Measurements from ENCODE around the gene UBALD2. TPM values are rescaled to one million over a fixed set of nuclear protein-coding genes. Genes with fewer than 3 reads are reported as not detected.

Gene UBALD2
- polyA plus RNA-seq, 2 of the 4 experiments (the other 2 are of a cell fraction): 12.8 to 21.5 TPM

DNA sequence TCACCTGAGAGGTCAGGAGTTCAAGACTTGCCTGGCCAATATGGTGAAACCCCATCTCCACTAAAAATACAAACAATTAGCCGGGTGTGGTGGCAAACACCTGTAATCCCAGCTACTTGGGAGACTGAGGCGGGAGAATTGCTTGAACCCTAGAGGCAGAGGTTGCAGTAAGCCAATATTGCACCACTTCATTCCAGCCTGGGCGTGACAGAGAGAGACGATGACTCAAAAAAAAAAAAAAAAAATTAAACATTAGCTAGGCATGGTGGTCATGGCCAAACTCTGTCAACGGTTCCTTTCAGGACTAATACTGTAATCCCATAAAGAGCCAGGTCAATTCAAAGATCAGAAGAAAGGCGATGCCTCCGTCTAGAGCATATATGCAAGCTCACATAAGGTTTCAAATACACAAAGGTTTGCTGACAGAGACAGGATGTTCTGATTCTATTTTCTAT lies 27.3 kb upstream of the UBALD2 start:
- Histone ChIP-seq H3K4me2 (peak overlapping the region; percentile 81), H3K27ac (peak overlapping the region; percentile 8 to 71; a peak in 4 of 6 replicates), H3K4me1 (peaks cover 38% of the 10 kb centered on the region), H3K4me3 (no peak overlapping the region), H3K9me3 (no peaks in the 10 kb centered on the region)
- FAIRE-seq (no peak), ATAC-seq (peak in 1 of 2 experiments; percentile 49; a peak in 4 of 6 replicates), DNase-seq (ENCODE audit: low read depth in 1 of 2, low spot score in 1 of 2) (peak in 1 of 2 experiments; percentile 54)
- no peak; the same call in 1 of the 2 replicates for TF ChIP-seq FOSL2 (IDR thresholded peaks at IDR 0.05)
- peak; percentile 73 for TF ChIP-seq FOSL2 (CRISPR knock-in tag; IDR thresholded peaks at IDR 0.05)
- TF ChIP-seq CEBPB (IDR thresholded peaks at IDR 0.05): peak; percentile 60 to 86; a peak in 3 of 4 replicates
- TF ChIP-seq CTCF (IDR thresholded peaks at IDR 0.05): no peak
- 14% methylated on average over 7 of the region's 7 CpGs for WGBS (ENCODE audit: missing lambda C conversion rate)
- ChIA-PET POLR2A (interaction anchor here (0.6 to 1.3 kb wide), 5 partner anchors 14 to 333 kb away, joined by 3 to 7 read pairs (median 4); partner anchors contain the start of genes MRPL38 and UBALD2), CTCF (interaction anchor here (1.0 to 3.3 kb wide), 12 partner anchors 11 to 310 kb away, joined by 3 to 22 read pairs (median 4); partner anchors contain the start of gene UBALD2)

GRCh38 chr17:76238847-76239537 lies 26.2 kb upstream of the UBALD2 start:
- whole genome bisulfite sequencing (ENCODE audit: missing lambda C conversion rate): 79% methylated on average over 11 of the region's 11 CpGs
- ChIA-PET POLR2A (interaction anchor here (0.6 to 1.3 kb wide), 3 partner anchors 13 to 639 kb away, joined by 3 to 6 read pairs (median 4); partner anchors contain the start of gene MRPL38), CTCF (interaction anchor here (1.2 to 3.3 kb wide), 6 partner anchors 10 to 96 kb away, joined by 3 to 22 read pairs (median 5); no protein-coding TSS in a partner anchor)
- H3K4me3 ChIP-seq: no peak overlapping the region; the same call in 2 of the 3 replicates
- ATAC-seq (no peak), FAIRE-seq (no peak), DNase-seq (ENCODE audit: low read depth in 1 of 2, low spot score in 1 of 2) (no peak)
- TF ChIP-seq MYC (IDR thresholded peaks at IDR 0.05; ENCODE audit: borderline replicate concordance, low read length) (no peak), CBX2 (IDR thresholded peaks at IDR 0.05; ENCODE audit: borderline replicate concordance, low read depth) (no peak), CEBPB (IDR thresholded peaks at IDR 0.05) (no peak), RNF2 (IDR thresholded peaks at IDR 0.05; ENCODE audit: borderline replicate concordance, low read depth) (no peak), MAZ (IDR thresholded peaks at IDR 0.05; ENCODE audit: borderline replicate concordance, low read depth, low read length) (no peak), MAFK (IDR thresholded peaks at IDR 0.05; ENCODE audit: partially characterized antibody) (no peak), PHF8 (IDR thresholded peaks at IDR 0.05; ENCODE audit: borderline replicate concordance, low read depth) (no peak), GATA3 (IDR thresholded peaks at IDR 0.05; ENCODE audit: borderline replicate concordance) (no peak), EHMT2 (IDR thresholded peaks at IDR 0.05; ENCODE audit: low read depth) (no peak), NPAS2 (CRISPR knock-in tag; IDR thresholded peaks at IDR 0.05; ENCODE audit: borderline replicate concordance) (no peak), CTCF (IDR thresholded peaks at IDR 0.05) (no peak), NFE2L2 (conservative IDR thresholded peaks at IDR 0.05; ENCODE audit: low read length) (no peak), POLR2A (IDR thresholded peaks at IDR 0.05; ENCODE audit: low read length) (no peak), ZSCAN20 (CRISPR knock-in tag; IDR thresholded peaks at IDR 0.05) (no peak)
- peak overlapping the region in 1 of 2 experiments; percentile 84; a peak in 3 of 6 replicates for H3K27ac ChIP-seq
- peak overlapping the region; percentile 81 for H3K4me2 ChIP-seq
- H3K9me3 ChIP-seq: no peaks in the 10 kb centered on the region
- peaks cover 32% of the 10 kb centered on the region for H3K4me1 ChIP-seq
